Upper lobe of left lung (tissue), 6 donors: ENCODE measurements around the gene CLDN11. TPM values are rescaled to one million over a fixed set of nuclear protein-coding genes. Genes with fewer than 3 reads are reported as not detected.
A peak's percentile ranks its signal among the peaks of the same experiment; 100 is the strongest.

ENCODE experiments used
- ATAC-seq, 2 donors: fragments of 200-7000 bp; cut with Tn5 transposase; one replicate each; pipeline ENCODE4 v1.9.1; 2022; ENCODE audit warnings: mild to moderate bottlenecking in 2 of 2, moderate library complexity in 2 of 2; ENCODE audit not compliant: low FRiP score in 2 of 2
- DNase-seq, 2 donors: peaks; one replicate each; pipeline ENCODE4 v3.0.0-alpha.2; 2019 to 2020
- H3K27ac ChIP-seq, 4 donors: fragments of 200-600 bp; sonication (generic); one replicate each; pipeline ENCODE4 v1.5.1; 2016 to 2019
- H3K27me3 ChIP-seq, 4 donors: fragments of 200-600 bp; sonication (generic); one replicate each; pipeline ENCODE4 v1.5.1; 2017 to 2019
- H3K36me3 ChIP-seq, 4 donors: fragments of 200-600 bp; sonication (generic); one replicate each; pipeline ENCODE4 v1.5.1; 2016 to 2019
- H3K4me1 ChIP-seq, 4 donors: fragments of 200-600 bp; sonication (generic); one replicate each; pipeline ENCODE4 v1.5.1; 2018 to 2019
- H3K4me3 ChIP-seq, 4 donors: fragments of 200-600 bp; sonication (generic); one replicate each; pipeline ENCODE4 v1.5.1; 2017 to 2019; ENCODE audit warnings: mild to moderate bottlenecking in 2 of 4, moderate library complexity in 1 of 4
- H3K9me3 ChIP-seq, 4 donors: fragments of 200-600 bp; sonication (generic); one replicate each; pipeline ENCODE4 v1.5.1; 2018 to 2019
- EP300 ChIP-seq, 4 donors: sonication (generic); formaldehyde crosslinking; IDR thresholded peaks; one replicate each; pipeline ENCODE4 v1.5.1; 2017; ENCODE audit warnings: antibody characterized with exemption in 4 of 4, control low read depth in 2 of 4
- POLR2A ChIP-seq, 4 donors: fragments of 450-650 bp; IDR thresholded peaks; one replicate each; pipeline ENCODE4 v1.5.1; 2016 to 2017; ENCODE audit warnings: antibody characterized with exemption in 4 of 4, mild to moderate bottlenecking in 2 of 4
- POLR2AphosphoS5 ChIP-seq, 2 donors: sonication (generic); formaldehyde crosslinking; IDR thresholded peaks; one replicate each; pipeline ENCODE4 v1.5.1; 2017; ENCODE audit warnings: antibody characterized with exemption in 2 of 2
- WGBS, 2 donors: methylation state at CpG; one replicate each; pipeline ENCODE4 v1.1.5; 2017 to 2018; 5-methylcytosine and 5-hydroxymethylcytosine counted together
- total RNA-seq, 6 donors: library from RNA; depleted of rRNA in 4 of 6; stranded (reverse); fragments of >200 nt in 4 of 6; gene quantifications; one replicate each; pipeline versions ENCODE4 v1.1.0 to v1.2.1, GENCODE V29; 2016 to 2021
- TF ChIP-seq, protein P1 (sequence below), 6 experiments: fragments of 450-650 bp in 4 of 6; fragments of 200-600 bp in 2 of 6; sonication (generic) in 2 of 6; IDR thresholded peaks; one replicate each; pipeline ENCODE4 v1.5.1; 2016 to 2019; ENCODE audit warnings: antibody characterized with exemption in 6 of 6
- donor health status: DM: no; HTN: no; CAD: no; lungs with moderate emphysema.
- donor health status: DM: no; HTN: yes; CAD: no; lungs with severe emphysema.

CLDN11 gene
- total RNA-seq, 6 donors from 2014 or later: 2.1 to 17.1 (median 6.0) TPM

DNA sequence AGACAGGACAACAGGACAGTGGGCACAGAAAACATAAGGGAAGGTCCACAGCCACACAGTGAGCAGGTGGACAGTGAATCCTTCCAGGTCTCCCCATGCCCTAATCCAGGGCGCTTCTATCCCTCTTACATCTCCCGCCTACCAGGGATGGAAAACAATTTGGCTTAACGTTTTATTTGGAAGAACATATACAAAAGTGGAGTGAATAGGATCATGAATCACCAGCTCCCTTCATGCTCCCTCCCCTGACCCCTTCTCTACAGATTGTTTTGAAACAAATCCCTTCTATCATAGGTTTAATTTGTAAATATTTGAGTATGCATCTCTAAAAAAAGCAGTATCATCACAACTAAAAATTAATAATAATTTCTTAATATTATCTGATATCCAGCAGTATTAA lies 52.5 kb downstream of the CLDN11 start:
- H3K27ac ChIP-seq: no peak overlapping the region
- no peaks in the 10 kb centered on the region for H3K9me3 ChIP-seq
- ATAC-seq: peak in 1 of 2 donors; percentile 13
- no peak overlapping the region for H3K4me3 ChIP-seq
- H3K27me3 ChIP-seq: no peaks in the 10 kb centered on the region
- 69 to 74% methylated on average over 3 of the region's 3 CpGs for WGBS, 2 donors
- H3K36me3 ChIP-seq: no peaks in the 10 kb centered on the region
- TF ChIP-seq EP300 (IDR thresholded peaks at IDR 0.05): no peak
- TF ChIP-seq POLR2A (IDR thresholded peaks at IDR 0.05): no peak
- TF ChIP-seq, protein P1, sequence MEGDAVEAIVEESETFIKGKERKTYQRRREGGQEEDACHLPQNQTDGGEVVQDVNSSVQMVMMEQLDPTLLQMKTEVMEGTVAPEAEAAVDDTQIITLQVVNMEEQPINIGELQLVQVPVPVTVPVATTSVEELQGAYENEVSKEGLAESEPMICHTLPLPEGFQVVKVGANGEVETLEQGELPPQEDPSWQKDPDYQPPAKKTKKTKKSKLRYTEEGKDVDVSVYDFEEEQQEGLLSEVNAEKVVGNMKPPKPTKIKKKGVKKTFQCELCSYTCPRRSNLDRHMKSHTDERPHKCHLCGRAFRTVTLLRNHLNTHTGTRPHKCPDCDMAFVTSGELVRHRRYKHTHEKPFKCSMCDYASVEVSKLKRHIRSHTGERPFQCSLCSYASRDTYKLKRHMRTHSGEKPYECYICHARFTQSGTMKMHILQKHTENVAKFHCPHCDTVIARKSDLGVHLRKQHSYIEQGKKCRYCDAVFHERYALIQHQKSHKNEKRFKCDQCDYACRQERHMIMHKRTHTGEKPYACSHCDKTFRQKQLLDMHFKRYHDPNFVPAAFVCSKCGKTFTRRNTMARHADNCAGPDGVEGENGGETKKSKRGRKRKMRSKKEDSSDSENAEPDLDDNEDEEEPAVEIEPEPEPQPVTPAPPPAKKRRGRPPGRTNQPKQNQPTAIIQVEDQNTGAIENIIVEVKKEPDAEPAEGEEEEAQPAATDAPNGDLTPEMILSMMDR (IDR thresholded peaks at IDR 0.05): no peak
- TF ChIP-seq POLR2AphosphoS5 (IDR thresholded peaks at IDR 0.05): no peak
- DNase-seq: no peak
- H3K4me1 ChIP-seq: peaks cover 0 to 8% (median 0%) of the 10 kb centered on the region in 4 donors

DNA sequence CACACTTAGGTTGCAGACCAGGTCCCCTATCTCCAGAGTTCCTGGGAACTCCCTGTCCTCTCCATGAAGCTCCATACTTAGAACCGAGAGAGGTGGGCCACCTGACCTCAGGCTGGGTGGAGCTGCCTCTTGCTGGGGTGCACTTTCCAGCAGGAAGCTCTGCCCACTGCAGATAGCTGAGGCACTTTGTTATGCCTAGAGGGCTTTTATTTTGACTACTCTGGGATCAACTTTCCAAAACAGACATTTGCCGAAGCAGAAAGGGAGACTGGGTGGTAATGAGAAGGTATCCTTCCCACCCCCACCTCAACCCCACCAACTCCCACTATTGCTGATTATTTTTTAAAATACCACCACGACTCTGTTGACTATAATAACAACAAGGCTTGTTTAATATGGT lies 54.7 kb downstream of the CLDN11 start:
- Histone ChIP-seq H3K9me3 (no peaks in the 10 kb centered on the region), H3K27me3 (no peaks in the 10 kb centered on the region), H3K4me1 (peaks cover 0 to 8% (median 0%) of the 10 kb centered on the region in 4 donors), H3K36me3 (no peaks in the 10 kb centered on the region), H3K4me3 (no peak overlapping the region), H3K27ac (no peak overlapping the region)
- DNase-seq (no peak), ATAC-seq (no peak)
- no peak for TF ChIP-seq POLR2A (IDR thresholded peaks at IDR 0.05)
- TF ChIP-seq EP300 (IDR thresholded peaks at IDR 0.05): no peak
- no peak for TF ChIP-seq POLR2AphosphoS5 (IDR thresholded peaks at IDR 0.05)
- TF ChIP-seq, protein P1 (IDR thresholded peaks at IDR 0.05): no peak
- 37 to 41% methylated on average over 3 of the region's 3 CpGs for WGBS, 2 donors

DNA sequence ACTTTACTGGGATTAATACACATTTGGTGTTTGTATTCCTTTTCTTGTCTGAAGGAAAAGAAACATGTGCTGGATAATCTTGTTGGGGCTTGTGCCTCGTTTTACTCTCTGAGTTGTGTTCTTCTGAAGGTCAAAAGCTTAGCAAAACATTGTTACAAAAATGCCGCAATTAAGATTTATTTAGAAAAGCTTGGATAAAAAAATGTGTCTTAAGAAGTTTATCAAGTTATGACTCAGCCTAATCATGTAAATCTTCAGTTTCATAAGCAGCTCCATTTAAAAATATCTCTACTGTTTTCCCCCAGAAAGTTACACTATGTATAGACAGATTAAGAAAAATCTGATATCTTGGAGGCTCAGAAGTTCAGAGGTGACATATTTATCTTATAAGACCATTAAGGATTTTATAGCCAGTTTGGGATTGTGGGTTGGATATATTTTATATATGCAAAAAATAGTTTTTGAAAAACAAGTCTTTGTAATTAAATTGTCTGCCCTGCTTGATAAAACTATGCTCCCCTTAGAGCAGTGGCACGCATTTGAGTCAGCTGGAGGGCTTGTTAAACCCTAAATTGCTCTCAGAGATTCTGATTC lies 56.5 kb downstream of the CLDN11 start:
- Histone ChIP-seq H3K36me3 (no peaks in the 10 kb centered on the region), H3K4me3 (no peak overlapping the region), H3K27me3 (no peaks in the 10 kb centered on the region), H3K9me3 (no peaks in the 10 kb centered on the region), H3K27ac (no peak overlapping the region), H3K4me1 (no peaks in the 10 kb centered on the region)
- WGBS, 2 donors: 66 to 75% methylated on average over 3 of the region's 3 CpGs
- ATAC-seq (no peak), DNase-seq (no peak)
- TF ChIP-seq POLR2A (IDR thresholded peaks at IDR 0.05): no peak

DNA sequence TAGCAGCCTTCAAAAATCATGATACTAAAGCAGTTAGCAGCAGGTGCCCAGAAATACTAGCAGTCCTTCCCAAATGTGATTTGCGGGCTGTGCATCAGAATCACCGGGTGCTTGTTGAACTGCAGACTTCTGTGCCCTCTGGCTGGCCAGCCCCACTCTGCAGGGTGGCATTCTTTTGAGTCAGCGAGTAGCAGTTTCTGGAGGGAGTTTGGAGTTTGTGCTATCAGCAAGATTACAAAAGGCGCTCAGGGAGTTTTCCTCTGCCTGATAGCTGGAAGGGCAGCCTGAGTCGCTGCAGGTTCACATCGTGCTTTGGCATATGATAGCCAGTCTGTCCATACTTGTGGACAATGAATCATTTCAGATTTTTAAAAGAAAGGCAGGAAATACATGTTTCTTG lies 57.6 kb downstream of the CLDN11 start:
- ATAC-seq: no peak
- no peaks in the 10 kb centered on the region for H3K36me3 ChIP-seq
- TF ChIP-seq POLR2A (IDR thresholded peaks at IDR 0.05) (no peak), POLR2AphosphoS5 (IDR thresholded peaks at IDR 0.05) (no peak), EP300 (IDR thresholded peaks at IDR 0.05) (no peak)
- TF ChIP-seq, protein P1 (IDR thresholded peaks at IDR 0.05): no peak
- H3K4me1 ChIP-seq: no peaks in the 10 kb centered on the region
- 62 to 68% methylated on average over 4 to 6 of the region's 6 CpGs for WGBS, 2 donors
- no peaks in the 10 kb centered on the region for H3K27me3 ChIP-seq
- no peaks in the 10 kb centered on the region for H3K9me3 ChIP-seq
- H3K4me3 ChIP-seq: no peak overlapping the region
- no peak for DNase-seq
- H3K27ac ChIP-seq: no peak overlapping the region

DNA sequence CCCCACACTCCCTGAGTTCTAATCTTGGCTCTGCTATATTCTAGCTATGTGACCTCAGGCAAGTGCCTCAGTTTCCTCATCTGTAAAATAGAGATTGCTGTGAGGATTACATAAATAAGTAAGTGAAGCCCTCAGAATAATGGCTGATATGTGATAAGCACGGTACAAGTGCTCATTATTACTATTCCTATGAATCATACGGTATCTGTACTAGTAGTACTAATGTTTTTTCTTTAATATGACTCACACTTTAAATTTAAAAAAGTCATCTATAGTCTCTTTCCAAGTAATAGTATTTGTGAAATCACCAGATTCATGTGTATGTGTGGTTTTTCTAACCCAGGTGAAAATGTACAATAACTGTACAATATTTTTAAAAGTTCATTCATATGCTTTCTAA lies 58.7 kb downstream of the CLDN11 start:
- WGBS, 2 donors: 66 to 95% methylated on average over 2 of the region's 2 CpGs
- TF ChIP-seq EP300 (IDR thresholded peaks at IDR 0.05) (no peak), POLR2A (IDR thresholded peaks at IDR 0.05) (no peak), POLR2AphosphoS5 (IDR thresholded peaks at IDR 0.05) (no peak)
- TF ChIP-seq, protein P1 (IDR thresholded peaks at IDR 0.05): no peak
- no peaks in the 10 kb centered on the region for H3K4me1 ChIP-seq
- H3K36me3 ChIP-seq: no peaks in the 10 kb centered on the region
- no peaks in the 10 kb centered on the region for H3K9me3 ChIP-seq
- DNase-seq (no peak), ATAC-seq (no peak)
- H3K27me3 ChIP-seq: no peaks in the 10 kb centered on the region
- no peak overlapping the region for H3K4me3 ChIP-seq
- H3K27ac ChIP-seq: no peak overlapping the region
